ENCODE results near the gene USP5. TPM values are rescaled to one million over a fixed set of nuclear protein-coding genes. Genes with fewer than 3 reads are reported as not detected.

The USP5 gene
- total RNA-seq, 4 donors from 2014 or later: 22.3 to 46.7 (median 34.4) TPM

DNA sequence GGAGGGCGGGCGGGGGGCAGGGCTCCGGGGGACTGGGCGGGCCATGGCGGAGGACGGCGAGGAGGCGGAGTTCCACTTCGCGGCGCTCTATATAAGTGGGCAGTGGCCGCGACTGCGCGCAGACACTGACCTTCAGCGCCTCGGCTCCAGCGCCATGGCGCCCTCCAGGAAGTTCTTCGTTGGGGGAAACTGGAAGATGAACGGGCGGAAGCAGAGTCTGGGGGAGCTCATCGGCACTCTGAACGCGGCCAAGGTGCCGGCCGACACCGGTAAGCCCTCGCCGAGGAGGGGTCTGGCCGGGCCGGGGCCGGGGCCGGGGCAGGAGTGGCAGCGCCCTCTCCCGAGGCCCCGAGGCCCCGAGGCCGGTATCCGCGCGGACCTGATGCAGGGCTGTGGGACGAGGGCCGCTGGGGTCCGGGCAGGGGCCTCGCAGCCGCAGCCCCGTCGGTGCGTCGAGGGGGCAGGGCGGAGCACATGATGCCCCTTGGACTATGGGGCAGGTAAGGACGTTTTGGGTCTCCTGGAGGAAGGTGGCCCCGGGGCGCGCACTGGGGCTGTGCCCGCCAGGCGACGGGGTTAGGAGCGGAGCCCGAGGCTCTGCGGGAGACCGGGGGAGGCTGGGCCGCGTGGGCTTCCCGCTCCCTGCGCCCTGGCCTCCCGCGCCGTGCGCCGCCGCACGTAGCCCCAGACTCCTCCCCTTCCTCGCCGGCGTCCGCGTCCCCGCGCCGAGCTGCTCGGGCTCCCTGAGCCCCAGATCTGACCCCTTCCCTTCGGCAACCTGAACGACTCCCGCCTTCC is 15.7 kb downstream of the USP5 start, which contains the start of gene TPI1:
TSS of gene TPI1 (plus strand) at position 119 of the 798 bp plus-strand sequence. CDS start at position 155, 36 bp downstream.
- TF ChIP-seq, protein P1, sequence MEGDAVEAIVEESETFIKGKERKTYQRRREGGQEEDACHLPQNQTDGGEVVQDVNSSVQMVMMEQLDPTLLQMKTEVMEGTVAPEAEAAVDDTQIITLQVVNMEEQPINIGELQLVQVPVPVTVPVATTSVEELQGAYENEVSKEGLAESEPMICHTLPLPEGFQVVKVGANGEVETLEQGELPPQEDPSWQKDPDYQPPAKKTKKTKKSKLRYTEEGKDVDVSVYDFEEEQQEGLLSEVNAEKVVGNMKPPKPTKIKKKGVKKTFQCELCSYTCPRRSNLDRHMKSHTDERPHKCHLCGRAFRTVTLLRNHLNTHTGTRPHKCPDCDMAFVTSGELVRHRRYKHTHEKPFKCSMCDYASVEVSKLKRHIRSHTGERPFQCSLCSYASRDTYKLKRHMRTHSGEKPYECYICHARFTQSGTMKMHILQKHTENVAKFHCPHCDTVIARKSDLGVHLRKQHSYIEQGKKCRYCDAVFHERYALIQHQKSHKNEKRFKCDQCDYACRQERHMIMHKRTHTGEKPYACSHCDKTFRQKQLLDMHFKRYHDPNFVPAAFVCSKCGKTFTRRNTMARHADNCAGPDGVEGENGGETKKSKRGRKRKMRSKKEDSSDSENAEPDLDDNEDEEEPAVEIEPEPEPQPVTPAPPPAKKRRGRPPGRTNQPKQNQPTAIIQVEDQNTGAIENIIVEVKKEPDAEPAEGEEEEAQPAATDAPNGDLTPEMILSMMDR (IDR thresholded peaks at IDR 0.05; ENCODE audit: low read depth): no peak

DNA sequence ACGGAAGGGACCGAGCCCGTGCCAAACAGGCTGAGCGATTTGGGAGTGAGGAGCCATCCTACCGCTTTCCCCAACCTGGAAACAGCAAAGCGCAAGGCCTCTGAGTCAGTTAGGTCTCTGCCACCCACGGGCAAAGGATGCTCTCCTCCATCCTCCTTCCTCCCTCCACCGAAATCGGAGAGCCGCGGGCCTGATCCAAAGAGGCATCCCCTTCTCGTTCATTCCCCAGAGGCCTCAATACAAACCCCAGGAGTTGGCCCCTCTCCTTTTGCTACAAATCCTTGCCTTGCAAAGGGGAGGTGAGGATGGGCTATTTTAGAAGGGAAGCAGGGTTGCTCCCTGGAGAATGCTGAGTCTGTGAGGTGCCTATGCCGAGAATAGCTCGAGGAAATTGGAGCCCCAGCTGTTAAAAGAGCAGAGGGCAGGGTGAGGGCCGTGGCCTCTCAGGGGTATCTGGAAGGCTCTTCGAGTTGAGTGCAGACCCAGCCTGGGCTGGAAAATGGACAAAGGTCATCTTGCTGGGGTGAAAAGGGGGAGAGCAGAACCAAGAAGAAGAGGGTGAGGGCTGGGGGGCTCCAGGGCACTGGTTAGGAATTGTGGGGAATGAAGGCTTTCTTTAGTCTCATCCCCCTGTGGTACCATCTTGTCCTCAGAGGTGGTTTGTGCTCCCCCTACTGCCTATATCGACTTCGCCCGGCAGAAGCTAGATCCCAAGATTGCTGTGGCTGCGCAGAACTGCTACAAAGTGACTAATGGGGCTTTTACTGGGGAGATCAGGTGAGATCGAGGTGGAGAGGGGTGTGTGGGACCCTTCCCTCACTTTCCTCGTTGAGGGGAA is 16.5 kb downstream of the USP5 start:
- TF ChIP-seq, protein P1 (IDR thresholded peaks at IDR 0.05; ENCODE audit: low read depth): no peak

DNA sequence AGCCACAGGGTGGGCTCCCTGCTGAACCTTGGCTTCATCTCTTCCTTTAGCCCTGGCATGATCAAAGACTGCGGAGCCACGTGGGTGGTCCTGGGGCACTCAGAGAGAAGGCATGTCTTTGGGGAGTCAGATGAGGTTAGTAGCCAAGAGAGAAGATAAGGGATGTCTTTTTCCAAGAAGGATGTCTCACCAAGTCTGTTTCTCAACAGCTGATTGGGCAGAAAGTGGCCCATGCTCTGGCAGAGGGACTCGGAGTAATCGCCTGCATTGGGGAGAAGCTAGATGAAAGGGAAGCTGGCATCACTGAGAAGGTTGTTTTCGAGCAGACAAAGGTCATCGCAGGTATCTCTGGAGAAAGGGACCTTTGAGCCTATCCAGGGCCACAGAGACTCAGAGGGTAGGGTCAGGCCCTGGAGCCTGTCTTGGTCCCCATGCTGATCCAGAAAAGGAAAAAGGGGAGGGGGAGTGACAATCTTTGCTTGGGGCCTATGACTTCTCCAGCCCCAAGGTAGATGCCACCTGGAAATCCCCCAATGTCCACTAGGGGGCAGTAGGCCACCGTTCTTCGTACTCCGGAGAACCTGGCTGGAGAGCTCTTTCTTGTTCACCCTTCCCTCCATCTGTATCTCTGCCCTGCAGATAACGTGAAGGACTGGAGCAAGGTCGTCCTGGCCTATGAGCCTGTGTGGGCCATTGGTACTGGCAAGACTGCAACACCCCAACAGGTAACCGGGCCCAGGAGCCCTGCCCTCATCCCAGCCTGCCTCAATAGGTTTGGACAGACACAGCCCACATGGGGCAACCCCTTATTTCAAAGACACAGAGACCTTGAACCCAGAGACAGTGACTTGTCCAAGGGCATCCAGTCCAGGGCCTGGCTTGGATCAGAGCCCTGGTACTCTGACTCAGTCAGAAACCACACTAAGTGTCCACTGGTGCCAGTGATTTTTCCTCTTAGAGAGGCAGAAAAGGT is 17.4 kb downstream of the USP5 start:
- TF ChIP-seq, protein P1 (IDR thresholded peaks at IDR 0.05; ENCODE audit: low read depth): no peak

DNA sequence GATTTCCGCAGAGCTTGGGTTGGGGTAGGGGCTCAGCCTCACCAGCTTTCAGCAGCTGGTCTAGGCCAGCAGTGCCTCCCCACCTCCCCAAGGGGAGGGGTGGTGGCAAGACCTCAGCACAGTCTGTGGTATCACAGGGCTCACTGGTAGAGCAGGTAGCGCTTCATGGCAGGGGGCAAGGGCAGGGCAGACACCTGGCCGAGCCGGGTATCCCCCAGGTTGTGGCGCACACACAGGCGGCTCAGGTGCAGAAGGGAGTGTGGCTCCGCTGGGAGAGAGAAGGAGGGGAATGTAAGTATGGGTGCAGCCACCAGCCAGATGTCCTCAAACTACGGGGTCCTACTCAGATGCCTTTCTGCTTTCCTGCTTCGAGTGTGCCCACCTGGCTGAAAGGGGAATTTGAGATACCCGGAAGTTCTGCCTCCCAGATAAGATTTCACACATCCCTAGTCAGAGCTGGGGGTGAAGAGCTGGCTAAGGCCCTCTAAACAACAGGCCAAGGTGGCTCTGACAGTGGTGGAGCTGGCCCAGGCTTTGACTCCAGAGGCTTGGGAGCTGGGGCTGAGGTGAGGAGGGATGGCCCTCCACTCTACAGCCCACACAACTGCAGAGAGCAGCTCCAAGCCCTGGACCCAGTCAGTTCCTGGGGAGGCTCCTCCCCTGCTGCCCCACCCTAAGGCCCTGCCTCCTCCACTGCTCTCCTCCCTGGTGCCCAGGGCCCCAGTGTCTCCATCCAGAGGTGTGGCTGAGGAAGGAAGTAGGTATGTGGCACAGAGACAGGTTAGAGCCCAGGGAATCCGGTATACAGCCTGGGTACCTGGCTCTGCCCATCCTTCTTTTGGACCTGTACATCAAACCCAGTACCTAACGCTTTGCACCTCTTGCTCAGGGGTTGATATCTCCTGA is 19.4 kb downstream of the USP5 start:
- TF ChIP-seq, protein P1 (IDR thresholded peaks at IDR 0.05; ENCODE audit: low read depth): no peak

DNA sequence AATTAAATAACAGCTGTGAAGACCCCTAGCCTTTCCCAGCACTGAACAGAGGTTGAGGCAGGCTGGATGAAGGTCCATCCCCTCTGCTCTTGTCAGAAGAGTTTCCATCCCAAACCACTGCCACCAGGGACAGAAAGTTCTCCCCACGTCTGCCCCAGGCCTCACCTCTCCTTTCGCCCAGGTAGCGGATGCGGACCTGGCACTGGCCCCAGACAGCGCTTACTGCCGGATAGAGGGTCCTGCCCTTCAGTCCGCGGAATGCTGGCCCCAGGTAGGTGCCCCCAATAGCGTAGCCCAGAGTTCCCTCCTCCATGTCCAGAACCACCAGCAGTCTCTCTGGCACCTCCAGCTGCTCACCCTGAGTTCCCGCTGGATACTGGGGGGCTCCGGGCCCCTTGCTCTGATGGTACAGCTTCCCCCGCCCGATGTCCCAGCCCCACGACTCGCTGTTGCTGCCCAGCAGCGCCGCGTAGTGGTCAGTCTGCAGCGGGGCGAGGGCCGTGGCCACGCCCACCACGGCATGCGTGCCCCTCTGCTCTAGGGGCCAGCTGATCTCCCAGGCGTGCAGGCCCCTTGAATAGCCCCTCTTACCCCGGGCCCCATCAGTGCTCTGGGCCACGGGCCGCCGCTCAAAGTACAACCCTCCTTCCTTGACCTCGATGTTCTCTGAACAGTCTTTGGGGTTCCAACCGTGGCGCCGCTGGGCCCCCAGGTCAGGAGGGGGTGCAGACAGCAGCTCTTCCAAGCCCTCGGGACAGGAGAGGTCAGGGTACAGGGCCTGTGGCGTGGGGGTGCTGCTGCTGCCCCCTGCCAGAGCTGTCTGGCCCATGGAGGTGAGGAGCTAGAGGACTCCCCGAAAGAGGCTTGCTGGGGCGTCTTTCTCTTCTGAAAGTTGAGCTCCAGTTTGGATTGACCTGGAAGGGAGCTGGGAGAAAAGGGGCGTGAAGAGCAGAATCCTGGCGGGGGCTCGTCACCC is 20.4 kb downstream of the USP5 start:
- TF ChIP-seq, protein P1 (IDR thresholded peaks at IDR 0.05; ENCODE audit: low read depth): no peak

Measured in subcutaneous adipose tissue (tissue), 4 donors.